CD8-positive, alpha-beta memory T cell (primary cell): ENCODE results near the gene NAV3. TPM values are rescaled to one million over a fixed set of nuclear protein-coding genes. Genes with fewer than 3 reads are reported as not detected.

ENCODE experiments used
- CTCF ChIA-PET: fragments of 350-600 bp; sonication (Branson Sonifier 250); formaldehyde crosslinking; loops from one replicate; lab custom pipeline; 2021; ENCODE audit warnings: antibody characterized with exemption; lab: Charles Lee
- POLR2A ChIA-PET: fragments of 350-600 bp; sonication (Branson Sonifier 250); formaldehyde crosslinking; loops from one replicate; lab custom pipeline; 2021; ENCODE audit warnings: antibody characterized with exemption; lab: Charles Lee
- DNase-seq, 5 donors: peaks; one replicate each; pipeline versions ENCODE4 v3.0.0 to v3.0.0-alpha.2; 2020 to 2022; ENCODE audit warnings: mixed read lengths in 1 of 5
- H3K27ac ChIP-seq: one replicate; pipeline ENCODE4 v1.7.0; 2013; ENCODE audit warnings: low read depth, mild to moderate bottlenecking, low read length, moderate library complexity
- H3K27me3 ChIP-seq: 2 replicates; pipeline ENCODE4 v1.7.0; 2013; ENCODE audit warnings: low read length, mild to moderate bottlenecking; ENCODE audit not compliant: insufficient read depth, poor library complexity, severe bottlenecking
- H3K36me3 ChIP-seq: 2 replicates; pipeline ENCODE4 v1.7.0; 2013; ENCODE audit warnings: mild to moderate bottlenecking, low read length, moderate library complexity; ENCODE audit not compliant: insufficient read depth
- H3K4me1 ChIP-seq: 2 replicates; pipeline ENCODE4 v1.7.0; 2013; ENCODE audit warnings: mild to moderate bottlenecking, low read length, moderate library complexity; ENCODE audit not compliant: insufficient read depth
- H3K4me3 ChIP-seq: 2 replicates; pipeline ENCODE4 v1.7.0; 2013; ENCODE audit warnings: mild to moderate bottlenecking, low read length
- H3K9me3 ChIP-seq: 2 replicates; pipeline ENCODE4 v1.7.0; 2013; ENCODE audit warnings: mild to moderate bottlenecking, low read length
- H3K27ac Mint-ChIP-seq, 8 donors: one replicate each; pipeline ENCODE4 v1.8.0; 2020 to 2021; ENCODE audit warnings: mixed read lengths in 8 of 8, mild to moderate bottlenecking in 6 of 8, inconsistent platforms in 3 of 8, moderate library complexity in 3 of 8
- H3K27me3 Mint-ChIP-seq, 2 donors: one replicate each; pipeline ENCODE4 v1.8.0; 2020 to 2021; ENCODE audit warnings: mixed read lengths in 2 of 2, mild to moderate bottlenecking in 1 of 2, moderate library complexity in 1 of 2
- H3K36me3 Mint-ChIP-seq, 3 donors: one replicate each; pipeline ENCODE4 v1.8.0; 2020 to 2021; ENCODE audit warnings: mixed read lengths in 3 of 3, inconsistent platforms in 1 of 3, mild to moderate bottlenecking in 1 of 3
- H3K4me1 Mint-ChIP-seq, 3 donors: one replicate each; pipeline ENCODE4 v1.8.0; 2020 to 2021; ENCODE audit warnings: mixed read lengths in 3 of 3, inconsistent platforms in 1 of 3, mild to moderate bottlenecking in 1 of 3
- H3K4me3 Mint-ChIP-seq, 7 donors: one replicate each; pipeline ENCODE4 v1.8.0; 2020 to 2021; ENCODE audit warnings: mixed read lengths in 7 of 7, mild to moderate bottlenecking in 6 of 7, moderate library complexity in 4 of 7, inconsistent platforms in 2 of 7
- H3K9me3 Mint-ChIP-seq, 5 donors: one replicate each; pipeline ENCODE4 v1.8.0; 2020 to 2022; ENCODE audit warnings: mixed read lengths in 5 of 5, mild to moderate bottlenecking in 3 of 5, moderate library complexity in 2 of 5, inconsistent platforms in 1 of 5
- polyA plus RNA-seq: library from polyadenylated mRNA; unstranded; fragments of 300-500 nt; fragmentation: Illumina TruSeq; gene quantifications from one replicate; pipeline ENCODE4 v1.2.3, GENCODE V29; 2021
- total RNA-seq, 2 experiments: library from RNA; stranded (reverse); gene quantifications; one replicate each; pipeline ENCODE4 v1.2.3, GENCODE V29; 2021

NAV3 gene
- total and polyA plus RNA-seq, 3 experiments from 2014 or later = not detected

DNA sequence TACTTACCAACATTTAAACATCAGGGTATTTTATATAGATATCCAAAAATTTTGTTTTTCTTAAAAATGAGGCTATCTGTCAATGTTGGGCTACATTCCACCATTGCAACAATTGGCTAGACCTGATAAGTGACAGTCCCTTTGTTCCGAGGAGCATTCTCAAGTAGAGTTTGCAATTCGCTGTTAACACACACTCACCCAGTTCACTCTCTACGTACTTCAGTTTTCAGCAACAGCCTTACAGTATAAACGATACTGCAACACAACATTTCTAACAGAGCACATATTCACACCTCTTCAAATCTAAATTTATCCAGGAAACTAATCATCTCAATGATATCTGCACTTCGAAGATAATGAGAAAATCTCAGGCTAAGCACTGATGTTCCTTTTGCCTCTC lies 393.5 kb downstream of the NAV3 start:
- Mint-ChIP-seq H3K9me3 (peaks cover 0 to 15% (median 3%) of the 10 kb centered on the region in 5 donors), H3K27me3 (no peaks in the 10 kb centered on the region), H3K36me3 (no peaks in the 10 kb centered on the region), H3K4me3 (no peak overlapping the region), H3K4me1 (no peaks in the 10 kb centered on the region), H3K27ac (no peak overlapping the region)
- no peak for DNase-seq
- H3K27me3 ChIP-seq = no peaks in the 10 kb centered on the region
- H3K9me3 ChIP-seq = no peaks in the 10 kb centered on the region
- no peak overlapping the region for H3K4me3 ChIP-seq
- CTCF ChIA-PET = no interaction called here
- H3K4me1 ChIP-seq = no peaks in the 10 kb centered on the region
- H3K27ac ChIP-seq = no peak overlapping the region
- POLR2A ChIA-PET = no interaction called here
- no peaks in the 10 kb centered on the region for H3K36me3 ChIP-seq

DNA sequence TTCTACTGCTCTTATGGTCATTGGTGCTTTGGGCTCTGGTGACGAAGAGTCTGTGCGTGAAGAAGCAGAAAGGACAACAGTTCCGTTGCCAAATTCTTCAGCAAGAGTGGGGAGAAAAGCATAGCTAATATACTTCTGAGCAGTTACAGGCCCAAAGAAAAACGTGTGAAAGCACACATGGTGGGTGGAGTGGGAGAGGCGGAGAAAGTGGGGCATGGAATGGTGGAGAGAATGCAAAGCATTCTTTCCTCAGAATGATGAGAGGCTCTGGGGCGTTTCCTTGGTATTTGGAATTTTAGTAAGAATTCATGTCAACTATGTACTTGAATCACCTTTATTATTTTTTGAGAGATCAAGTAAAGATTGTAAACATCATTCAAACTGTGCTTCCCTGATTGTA lies 396.1 kb downstream of the NAV3 start:
- no peaks in the 10 kb centered on the region for H3K27me3 Mint-ChIP-seq
- H3K36me3 ChIP-seq = no peaks in the 10 kb centered on the region
- H3K36me3 Mint-ChIP-seq = no peaks in the 10 kb centered on the region
- no peaks in the 10 kb centered on the region for H3K27me3 ChIP-seq
- H3K4me3 ChIP-seq = no peak overlapping the region
- CTCF ChIA-PET = no interaction called here
- no peak for DNase-seq
- peaks cover 3 to 18% (median 7%) of the 10 kb centered on the region in 5 donors for H3K9me3 Mint-ChIP-seq
- H3K4me1 ChIP-seq = no peaks in the 10 kb centered on the region
- POLR2A ChIA-PET = no interaction called here
- H3K9me3 ChIP-seq = no peaks in the 10 kb centered on the region
- no peak overlapping the region for H3K4me3 Mint-ChIP-seq
- no peak overlapping the region for H3K27ac Mint-ChIP-seq
- no peak overlapping the region for H3K27ac ChIP-seq
- no peaks in the 10 kb centered on the region for H3K4me1 Mint-ChIP-seq

- Mint-ChIP-seq H3K36me3 (no peaks in the 10 kb centered on the region), H3K27ac (no peak overlapping the region), H3K27me3 (no peaks in the 10 kb centered on the region), H3K4me3 (no peak overlapping the region), H3K9me3 (peaks cover 0 to 15% (median 6%) of the 10 kb centered on the region in 5 donors), H3K4me1 (no peaks in the 10 kb centered on the region)
- ChIA-PET CTCF (no interaction called here), POLR2A (no interaction called here)
- Histone ChIP-seq H3K36me3 (no peaks in the 10 kb centered on the region), H3K4me1 (no peaks in the 10 kb centered on the region), H3K4me3 (no peak overlapping the region), H3K9me3 (no peaks in the 10 kb centered on the region), H3K27ac (no peak overlapping the region), H3K27me3 (no peaks in the 10 kb centered on the region)
- DNase-seq = no peak
Measured at GRCh38 chr12:78229591-78230101, 399.0 kb downstream of the NAV3 start.

DNA sequence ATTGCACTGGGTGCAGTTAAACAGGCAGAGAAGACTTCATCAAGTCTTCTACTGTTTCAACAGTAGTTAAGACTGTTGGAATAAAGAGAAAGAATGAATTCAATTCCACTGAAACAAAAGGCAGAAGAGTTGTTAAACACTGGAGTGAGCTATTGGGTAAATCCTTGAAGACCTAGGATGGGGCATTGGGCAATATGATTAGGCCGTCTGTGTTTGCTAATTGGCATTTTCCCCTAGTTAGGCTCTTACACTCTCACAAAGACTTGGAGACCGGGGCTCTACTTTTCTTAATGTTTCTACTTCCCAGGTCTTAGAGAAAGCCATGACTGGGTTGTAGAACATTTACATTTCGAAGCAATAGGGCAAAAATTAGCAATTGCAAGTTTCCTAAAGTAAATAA lies 402.1 kb downstream of the NAV3 start:
- Mint-ChIP-seq H3K36me3 (no peaks in the 10 kb centered on the region), H3K27ac (no peak overlapping the region), H3K9me3 (peaks cover 4 to 10% (median 5%) of the 10 kb centered on the region in 5 donors), H3K27me3 (no peaks in the 10 kb centered on the region), H3K4me1 (no peaks in the 10 kb centered on the region), H3K4me3 (no peak overlapping the region)
- ChIA-PET POLR2A (no interaction called here), CTCF (no interaction called here)
- no peak for DNase-seq
- H3K27ac ChIP-seq = no peak overlapping the region
- H3K9me3 ChIP-seq = no peaks in the 10 kb centered on the region
- no peaks in the 10 kb centered on the region for H3K36me3 ChIP-seq
- no peaks in the 10 kb centered on the region for H3K4me1 ChIP-seq
- no peaks in the 10 kb centered on the region for H3K27me3 ChIP-seq
- no peak overlapping the region for H3K4me3 ChIP-seq

DNA sequence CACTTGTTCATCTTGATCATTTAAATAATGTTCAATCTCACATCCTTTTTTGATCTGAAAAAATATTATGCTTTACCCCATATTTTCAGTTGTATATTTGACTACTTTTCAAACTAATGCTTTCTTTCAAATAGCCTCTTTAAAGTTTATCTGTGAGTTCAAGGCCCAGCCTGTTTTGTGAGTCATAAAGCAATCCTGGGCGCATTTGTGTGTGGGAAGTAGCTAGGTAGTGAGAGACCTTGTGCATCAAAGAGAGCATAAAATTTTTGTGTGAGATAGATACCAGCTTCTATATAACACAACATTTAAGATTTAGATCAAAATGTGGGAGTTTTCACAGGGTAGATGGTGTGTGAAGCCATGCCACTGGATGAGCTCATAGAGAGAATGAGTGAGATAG lies 405.6 kb downstream of the NAV3 start:
- no peaks in the 10 kb centered on the region for H3K27me3 Mint-ChIP-seq
- Histone ChIP-seq H3K36me3 (no peaks in the 10 kb centered on the region), H3K9me3 (no peaks in the 10 kb centered on the region), H3K27ac (no peak overlapping the region), H3K4me1 (no peaks in the 10 kb centered on the region), H3K4me3 (no peak overlapping the region), H3K27me3 (no peaks in the 10 kb centered on the region)
- CTCF ChIA-PET = no interaction called here
- H3K27ac Mint-ChIP-seq = no peak overlapping the region
- no peak overlapping the region for H3K4me3 Mint-ChIP-seq
- no peaks in the 10 kb centered on the region for H3K4me1 Mint-ChIP-seq
- no peaks in the 10 kb centered on the region for H3K36me3 Mint-ChIP-seq
- POLR2A ChIA-PET = no interaction called here
- peaks cover 3 to 17% (median 10%) of the 10 kb centered on the region in 5 donors for H3K9me3 Mint-ChIP-seq
- no peak for DNase-seq

GRCh38 chr12:78239544-78239943 lies 408.9 kb downstream of the NAV3 start:
- ChIA-PET CTCF (no interaction called here), POLR2A (no interaction called here)
- Mint-ChIP-seq H3K36me3 (no peaks in the 10 kb centered on the region), H3K27ac (no peak overlapping the region), H3K4me1 (no peaks in the 10 kb centered on the region), H3K4me3 (no peak overlapping the region), H3K27me3 (no peaks in the 10 kb centered on the region), H3K9me3 (peaks cover 5 to 23% (median 13%) of the 10 kb centered on the region in 5 donors)
- no peak overlapping the region for H3K4me3 ChIP-seq
- no peak for DNase-seq
- H3K27ac ChIP-seq = no peak overlapping the region
- no peaks in the 10 kb centered on the region for H3K9me3 ChIP-seq
- no peaks in the 10 kb centered on the region for H3K36me3 ChIP-seq
- H3K27me3 ChIP-seq = no peaks in the 10 kb centered on the region
- no peaks in the 10 kb centered on the region for H3K4me1 ChIP-seq

DNA sequence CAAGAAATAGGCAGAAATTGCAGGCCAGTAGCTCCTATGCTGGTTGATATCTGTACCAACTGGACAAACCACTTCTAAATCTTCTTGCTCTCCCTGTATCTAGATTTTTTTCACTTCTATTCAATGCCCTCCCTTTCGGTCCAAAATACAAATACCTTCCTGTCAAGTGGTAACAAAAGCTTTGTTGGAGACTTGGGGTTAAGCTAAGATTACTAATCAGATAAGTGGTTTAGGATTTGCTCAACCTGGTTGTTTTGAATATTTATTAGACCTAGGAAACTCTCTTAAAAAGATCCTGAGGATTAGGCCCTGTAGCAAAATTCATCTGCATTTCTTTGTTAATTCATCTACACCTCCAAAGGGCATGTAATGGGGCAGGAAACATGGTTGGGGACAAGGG lies 410.1 kb downstream of the NAV3 start:
- no peak for DNase-seq
- no peak overlapping the region for H3K4me3 ChIP-seq
- H3K27me3 ChIP-seq = no peaks in the 10 kb centered on the region
- Mint-ChIP-seq H3K4me1 (no peaks in the 10 kb centered on the region), H3K27me3 (no peaks in the 10 kb centered on the region), H3K36me3 (no peaks in the 10 kb centered on the region), H3K9me3 (peaks cover 5 to 19% (median 18%) of the 10 kb centered on the region in 5 donors), H3K27ac (no peak overlapping the region), H3K4me3 (no peak overlapping the region)
- H3K9me3 ChIP-seq = no peaks in the 10 kb centered on the region
- H3K4me1 ChIP-seq = no peaks in the 10 kb centered on the region
- ChIA-PET POLR2A (no interaction called here), CTCF (no interaction called here)
- H3K36me3 ChIP-seq = no peaks in the 10 kb centered on the region
- H3K27ac ChIP-seq = no peak overlapping the region

DNA sequence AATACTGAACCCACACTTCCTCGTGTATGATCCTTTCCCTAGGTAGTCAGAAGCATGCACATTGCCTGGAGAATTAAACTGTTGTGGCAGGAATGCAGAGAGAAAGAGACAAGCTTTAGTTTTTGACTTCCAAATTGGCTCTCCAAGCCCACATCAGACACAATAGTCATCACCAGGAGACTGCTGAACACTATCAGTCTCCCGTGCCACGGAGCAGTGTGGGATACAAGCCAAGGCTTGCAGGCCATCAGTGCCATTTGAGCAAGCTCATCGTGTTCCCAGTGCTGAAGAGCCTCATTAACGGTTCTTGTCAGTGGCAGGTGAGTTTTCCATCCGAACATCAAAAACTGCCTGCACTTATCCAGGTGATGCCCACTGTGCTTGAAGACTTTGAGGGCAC lies 410.8 kb downstream of the NAV3 start:
- Histone ChIP-seq H3K27ac (no peak overlapping the region), H3K4me1 (no peaks in the 10 kb centered on the region), H3K4me3 (no peak overlapping the region), H3K27me3 (no peaks in the 10 kb centered on the region), H3K36me3 (no peaks in the 10 kb centered on the region), H3K9me3 (no peaks in the 10 kb centered on the region)
- H3K36me3 Mint-ChIP-seq = no peaks in the 10 kb centered on the region
- H3K27me3 Mint-ChIP-seq = no peaks in the 10 kb centered on the region
- ChIA-PET CTCF (no interaction called here), POLR2A (no interaction called here)
- no peaks in the 10 kb centered on the region for H3K4me1 Mint-ChIP-seq
- DNase-seq = no peak
- H3K9me3 Mint-ChIP-seq = peaks cover 5 to 21% (median 19%) of the 10 kb centered on the region in 5 donors
- no peak overlapping the region for H3K4me3 Mint-ChIP-seq
- no peak overlapping the region for H3K27ac Mint-ChIP-seq
